HuH-7.5 (cell line): ENCODE measurements around the gene TBXA2R.
"Not testable (repeated sequence)": the region's sequence is repeated elsewhere in the genome, so short reads cannot be mapped to it uniquely, and the experiment has no call there.

Source experiments
- DNase-seq: peaks from one replicate; pipeline ENCODE4 v3.0.0; 2011; ENCODE audit warnings: low spot score

The TBXA2R gene

GRCh38 chr19:3606690-3607289, at the start of gene TBXA2R:
Gene TBXA2R (minus strand): TSS chr19:3606875. CDS start chr19:3600634, 6,241 bp downstream.
- peak; percentile 80 for DNase-seq

- no peak for DNase-seq
These were observed 49.5 kb upstream of the TBXA2R start for GRCh38 chr19:3656073-3656746.

GRCh38 chr19:3655402-3656072, 48.9 kb upstream of the TBXA2R start:
- no peak for DNase-seq

GRCh38 chr19:3653865-3654513, 47.3 kb upstream of the TBXA2R start:
- no peak for DNase-seq

- DNase-seq, result no peak
These were observed 46.6 kb upstream of the TBXA2R start for GRCh38 chr19:3653081-3653795.

- DNase-seq, result no peak
These were observed 45.7 kb upstream of the TBXA2R start for GRCh38 chr19:3652422-3652821.

- DNase-seq, result no peak
These were observed 45.0 kb upstream of the TBXA2R start for GRCh38 chr19:3651684-3652083.

- DNase-seq, result no peak
These were observed 43.2 kb upstream of the TBXA2R start for GRCh38 chr19:3649888-3650287.

GRCh38 chr19:3648037-3648905, 41.6 kb upstream of the TBXA2R start:
- no peak for DNase-seq

- DNase-seq, result not testable (repeated sequence)
These were observed 40.4 kb upstream of the TBXA2R start for GRCh38 chr19:3647102-3647501.

- DNase-seq, result no peak
These were observed 39.8 kb upstream of the TBXA2R start for GRCh38 chr19:3646336-3647092.

- no peak for DNase-seq
These were observed 39.1 kb upstream of the TBXA2R start for GRCh38 chr19:3645726-3646125.

- DNase-seq, result no peak
These were observed 38.4 kb upstream of the TBXA2R start for GRCh38 chr19:3645067-3645396.

- DNase-seq, result no peak
These were observed 37.8 kb upstream of the TBXA2R start for GRCh38 chr19:3644351-3645066.

GRCh38 chr19:3643674-3644313, 37.1 kb upstream of the TBXA2R start:
- DNase-seq, result no peak

- no peak for DNase-seq
These were observed 36.5 kb upstream of the TBXA2R start for GRCh38 chr19:3642987-3643673.

GRCh38 chr19:3642296-3642695, 35.6 kb upstream of the TBXA2R start:
- DNase-seq, result no peak

GRCh38 chr19:3641515-3642269, 35.0 kb upstream of the TBXA2R start:
- DNase-seq, result no peak
